ENCODE results near the gene TBC1D26.
"Not testable (repeated sequence)": the region's sequence is repeated elsewhere in the genome, so short reads cannot be mapped to it uniquely, and the experiment has no call there.

TBC1D26 gene

GRCh38 chr17:15738066-15738465, 6.0 kb downstream of the TBC1D26 start:
- H3K27me3 ChIP-seq: no peaks in the 10 kb centered on the region
- no peaks in the 10 kb centered on the region for H3K4me1 ChIP-seq
- H3K9me3 ChIP-seq: no peaks in the 10 kb centered on the region
- H3K4me3 ChIP-seq (ENCODE audit: low read depth, low read length): no peak overlapping the region
- H3K36me3 ChIP-seq: no peaks in the 10 kb centered on the region
- TF ChIP-seq, protein P1, sequence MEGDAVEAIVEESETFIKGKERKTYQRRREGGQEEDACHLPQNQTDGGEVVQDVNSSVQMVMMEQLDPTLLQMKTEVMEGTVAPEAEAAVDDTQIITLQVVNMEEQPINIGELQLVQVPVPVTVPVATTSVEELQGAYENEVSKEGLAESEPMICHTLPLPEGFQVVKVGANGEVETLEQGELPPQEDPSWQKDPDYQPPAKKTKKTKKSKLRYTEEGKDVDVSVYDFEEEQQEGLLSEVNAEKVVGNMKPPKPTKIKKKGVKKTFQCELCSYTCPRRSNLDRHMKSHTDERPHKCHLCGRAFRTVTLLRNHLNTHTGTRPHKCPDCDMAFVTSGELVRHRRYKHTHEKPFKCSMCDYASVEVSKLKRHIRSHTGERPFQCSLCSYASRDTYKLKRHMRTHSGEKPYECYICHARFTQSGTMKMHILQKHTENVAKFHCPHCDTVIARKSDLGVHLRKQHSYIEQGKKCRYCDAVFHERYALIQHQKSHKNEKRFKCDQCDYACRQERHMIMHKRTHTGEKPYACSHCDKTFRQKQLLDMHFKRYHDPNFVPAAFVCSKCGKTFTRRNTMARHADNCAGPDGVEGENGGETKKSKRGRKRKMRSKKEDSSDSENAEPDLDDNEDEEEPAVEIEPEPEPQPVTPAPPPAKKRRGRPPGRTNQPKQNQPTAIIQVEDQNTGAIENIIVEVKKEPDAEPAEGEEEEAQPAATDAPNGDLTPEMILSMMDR (IDR thresholded peaks at IDR 0.05; ENCODE audit: low read depth, low read length): no peak
- DNase-seq: no peak

GRCh38 chr17:15739259-15739658, 7.2 kb downstream of the TBC1D26 start:
- H3K4me3 ChIP-seq (ENCODE audit: low read depth, low read length); H3K9me3 ChIP-seq; H3K36me3 ChIP-seq; H3K4me1 ChIP-seq; H3K27me3 ChIP-seq; DNase-seq: not testable (repeated sequence)

DNA sequence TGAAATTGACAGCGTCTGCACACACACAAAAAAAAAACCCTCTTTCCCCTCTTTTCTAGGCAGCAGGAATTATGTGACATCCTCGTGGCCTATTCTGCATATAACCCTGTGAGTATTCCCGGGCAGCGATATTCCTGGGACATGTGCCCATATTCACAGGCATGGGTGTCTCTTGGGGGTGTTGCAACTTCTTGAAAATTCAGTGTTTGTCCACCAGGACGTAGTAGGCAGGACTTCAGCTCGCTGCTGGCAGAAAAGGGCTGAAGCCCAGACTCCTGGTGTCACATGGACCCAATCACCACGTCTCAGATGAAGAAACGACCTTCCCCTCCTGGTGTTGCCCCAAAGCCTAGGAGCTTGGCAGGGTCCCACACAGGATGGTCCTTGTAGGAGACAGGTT, 8.0 kb downstream of the TBC1D26 start:
- not testable (repeated sequence) for DNase-seq, H3K9me3 ChIP-seq, H3K27me3 ChIP-seq

GRCh38 chr17:15740570-15741120, 8.6 kb downstream of the TBC1D26 start:
- H3K27me3 ChIP-seq: no peaks in the 10 kb centered on the region
- no peak overlapping the region for H3K4me3 ChIP-seq (ENCODE audit: low read depth, low read length)
- TF ChIP-seq, protein P1 (IDR thresholded peaks at IDR 0.05; ENCODE audit: low read depth, low read length): no peak
- DNase-seq: no peak
- H3K36me3 ChIP-seq: no peaks in the 10 kb centered on the region
- no peaks in the 10 kb centered on the region for H3K9me3 ChIP-seq
- H3K4me1 ChIP-seq: no peaks in the 10 kb centered on the region

More for the DNA sequence above, 8.0 kb downstream of the TBC1D26 start:
- H3K4me3 ChIP-seq (ENCODE audit: low read depth, low read length); H3K4me1 ChIP-seq; H3K36me3 ChIP-seq: not testable (repeated sequence)

GRCh38 chr17:15741624-15742023, 9.5 kb downstream of the TBC1D26 start:
- no peak for DNase-seq
- Histone ChIP-seq H3K4me3 (ENCODE audit: low read depth, low read length) (no peak overlapping the region), H3K9me3 (no peaks in the 10 kb centered on the region), H3K36me3 (no peaks in the 10 kb centered on the region), H3K4me1 (no peaks in the 10 kb centered on the region), H3K27me3 (no peaks in the 10 kb centered on the region)
- TF ChIP-seq, protein P1 (IDR thresholded peaks at IDR 0.05; ENCODE audit: low read depth, low read length): no peak

- H3K9me3 ChIP-seq: no peaks in the 10 kb centered on the region
- H3K27me3 ChIP-seq: no peaks in the 10 kb centered on the region
- H3K36me3 ChIP-seq: no peaks in the 10 kb centered on the region
- TF ChIP-seq, protein P1 (IDR thresholded peaks at IDR 0.05; ENCODE audit: low read depth, low read length): no peak
- H3K4me1 ChIP-seq: no peaks in the 10 kb centered on the region
- DNase-seq: no peak
- H3K4me3 ChIP-seq (ENCODE audit: low read depth, low read length): no peak overlapping the region
These were observed 10.1 kb downstream of the TBC1D26 start for GRCh38 chr17:15742051-15742795.

DNA sequence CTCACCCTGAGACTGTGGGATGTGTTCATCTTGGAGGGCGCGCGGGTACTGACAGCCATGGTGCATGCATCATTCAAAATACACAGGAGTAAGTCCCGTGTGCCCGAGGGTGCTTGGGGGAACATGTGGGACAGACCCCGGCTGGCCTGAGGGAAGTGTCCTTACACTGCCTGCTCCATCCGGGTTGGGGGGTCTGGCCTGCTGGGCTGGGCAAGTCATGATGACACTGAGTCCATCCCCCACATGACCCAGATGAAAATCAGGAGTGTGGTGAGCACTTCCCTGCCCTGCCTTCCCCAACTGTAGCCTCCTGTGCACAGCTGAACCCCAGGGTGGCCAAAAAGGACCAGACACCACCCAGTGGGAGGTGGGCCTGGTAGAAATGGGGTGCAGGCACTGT, 10.8 kb downstream of the TBC1D26 start:
- H3K9me3 ChIP-seq: no peaks in the 10 kb centered on the region
- TF ChIP-seq, protein P1 (IDR thresholded peaks at IDR 0.05; ENCODE audit: low read depth, low read length): no peak
- no peaks in the 10 kb centered on the region for H3K36me3 ChIP-seq
- no peaks in the 10 kb centered on the region for H3K27me3 ChIP-seq
- H3K4me3 ChIP-seq (ENCODE audit: low read depth, low read length): no peak overlapping the region
- DNase-seq: no peak
- no peaks in the 10 kb centered on the region for H3K4me1 ChIP-seq

Data from BE2C (cell line).